K562 (cell line): ENCODE data around the gene SRF. TPM values are rescaled to one million over a fixed set of nuclear protein-coding genes. Genes with fewer than 3 reads are reported as not detected.
A peak's percentile ranks its signal among the peaks of the same experiment; 100 is the strongest.

Source experiments
- BCOR ChIP-seq: fragments of 450-650 bp; IDR thresholded peaks from 2 replicates; pipeline ENCODE4 v1.6.1; 2016
- CBX5 ChIP-seq: IDR thresholded peaks from 2 replicates; pipeline ENCODE4 v1.6.1; 2014; ENCODE audit warnings: low read depth, borderline replicate concordance
- CLOCK ChIP-seq: fragments of 250-450 bp; sonication (Bioruptor Pico); IDR thresholded peaks from 2 replicates; pipeline ENCODE4 v1.4.0; 2020; ENCODE audit warnings: mild to moderate bottlenecking, moderate library complexity, borderline replicate concordance
- DACH1 ChIP-seq: fragments of 450-650 bp; IDR thresholded peaks from 2 replicates; pipeline ENCODE4 v1.6.1; 2018; ENCODE audit not compliant: partially characterized antibody
- ETS1 ChIP-seq: conservative IDR thresholded peaks from 2 replicates; pipeline ENCODE4 v1.6.1; 2011; ENCODE audit warnings: low read depth, mild to moderate bottlenecking, low read length; ENCODE audit not compliant: control insufficient read depth
- GTF2F1 ChIP-seq: IDR thresholded peaks from 2 replicates; pipeline ENCODE4 v1.6.1; 2011; ENCODE audit warnings: low read depth, low read length, improper control_type of control experiment
- NCOA4 ChIP-seq: fragments of 450-650 bp; IDR thresholded peaks from 2 replicates; pipeline ENCODE4 v1.6.1; 2018; ENCODE audit warnings: mild to moderate bottlenecking; ENCODE audit not compliant: partially characterized antibody
- PRPF4 ChIP-seq: fragments of 200-400 bp; formaldehyde crosslinking; IDR thresholded peaks from one replicate; pipeline ENCODE4 v1.6.1; 2017; ENCODE audit warnings: low read length, low read depth, mild to moderate bottlenecking; ENCODE audit not compliant: insufficient read depth, poor library complexity, severe bottlenecking
- RBM25 ChIP-seq: fragments of 200-400 bp; formaldehyde crosslinking; IDR thresholded peaks from 2 replicates; pipeline ENCODE4 v1.6.1; 2018; ENCODE audit warnings: low read length, low read depth, moderate library complexity; ENCODE audit not compliant: severe bottlenecking
- SIX5 ChIP-seq, 2 experiments: IDR thresholded peaks; 2 replicates each; pipeline ENCODE4 v1.6.1; 2011; ENCODE audit warnings: low read length in 2 of 2, borderline replicate concordance in 1 of 2, low read depth in 1 of 2, mild to moderate bottlenecking in 1 of 2, moderate library complexity in 1 of 2; ENCODE audit not compliant: insufficient read depth in 1 of 2
- SMAD2 ChIP-seq: fragments of 150-350 bp; IDR thresholded peaks from 2 replicates; pipeline ENCODE4 v1.6.1; 2014; ENCODE audit warnings: low read depth, mild to moderate bottlenecking, low read length
- SPI1 ChIP-seq: IDR thresholded peaks from 2 replicates; pipeline ENCODE4 v1.6.1; 2011; ENCODE audit warnings: low read depth, low read length, control low read depth, borderline replicate concordance
- TCFL5 ChIP-seq: fragments of 250-450 bp; sonication (Bioruptor Pico); conservative IDR thresholded peaks from 2 replicates; pipeline ENCODE4 v1.6.1; 2021; ENCODE audit warnings: mild to moderate bottlenecking, moderate library complexity, matching md5 sums
- TEAD1 ChIP-seq, 2 experiments: fragments of 450-650 bp in 1 of 2; sonication (generic) in 1 of 2; formaldehyde crosslinking; IDR thresholded peaks; 2 replicates each; pipeline versions ENCODE4 v1.4.0 to v1.8.0; 2020 to 2022; ENCODE audit warnings: mild to moderate bottlenecking in 2 of 2, missing genetic modification reagents in 1 of 2
- TRIM28 ChIP-seq: fragments of 450-650 bp; IDR thresholded peaks from 2 replicates; pipeline ENCODE4 v1.6.1; 2017
- USF2 ChIP-seq: sonication (generic); formaldehyde crosslinking; IDR thresholded peaks from 2 replicates; pipeline ENCODE4 v1.5.0; 2020; ENCODE audit warnings: missing genetic modification reagents
- ZBTB9 ChIP-seq: fragments of 450-650 bp; formaldehyde crosslinking; IDR thresholded peaks from 2 replicates; pipeline ENCODE4 v1.4.0; 2020; ENCODE audit warnings: mild to moderate bottlenecking, moderate library complexity
- ZNF165 ChIP-seq: fragments of 250-450 bp; sonication (Bioruptor Pico); IDR thresholded peaks from 2 replicates; pipeline ENCODE4 v1.4.0; 2020; ENCODE audit warnings: borderline replicate concordance
- ZNF3 ChIP-seq: fragments of 250-450 bp; sonication (Bioruptor Pico); IDR thresholded peaks from 2 replicates; pipeline ENCODE4 v1.5.0; 2021; ENCODE audit warnings: mild to moderate bottlenecking, moderate library complexity
- ZNF518B ChIP-seq: fragments of 250-450 bp; sonication (Bioruptor Pico); IDR thresholded peaks from 2 replicates; pipeline ENCODE4 v1.5.0; 2021; ENCODE audit warnings: mild to moderate bottlenecking, moderate library complexity
- polyA plus RNA-seq, 8 experiments: library from polyadenylated mRNA; depleted of rRNA in 4 of 8; stranded (reverse) in 5 of 8; unstranded in 3 of 8; fragments of >200 nt; fragmentation: Nextera tagmentation in 2 of 8; fragmentation: Illumina TruSeq in 1 of 8; extraction: Ambion mirVana in 2 of 8; extraction: Trizol in 1 of 8; gene quantifications; 2 replicates each; pipeline versions ENCODE4 v1.2.1 to v1.2.3, GENCODE V29; 2011 to 2014; ENCODE audit warnings: inconsistent platforms in 1 of 8, missing spikeins in 1 of 8
- total RNA-seq, 7 experiments: library from RNA; depleted of rRNA in 6 of 7; stranded (reverse); fragments of >200 nt in 6 of 7; fragmentation: Illumina TruSeq in 2 of 7; extraction: Trizol in 2 of 7; gene quantifications; 2 replicates each; pipeline versions ENCODE4 v1.2.1 to v1.2.3, GENCODE V29; 2011 to 2021; ENCODE audit warnings: low replicate concordance in 1 of 7

SRF gene
- total and polyA plus RNA-seq, 9 of the 15 experiments (the other 6 are each of a cell fraction or from before 2014, with no cell fraction given): 2.5 to 37.0 (median 24.6) TPM

- TF ChIP-seq ZBTB9 (CRISPR knock-in tag) (no peak), TEAD1 (CRISPR knock-in tag; IDR thresholded peaks at IDR 0.05) (no peak), CLOCK (no peak), SIX5 (IDR thresholded peaks at IDR 0.05; ENCODE audit: borderline replicate concordance in 1 of 2, insufficient read depth in 1 of 2, low read depth in 1 of 2, low read length in 2 of 2) (no peak), ZNF3 (CRISPR knock-in tag) (no peak), BCOR (0 out of 2 replicates have a peak, but pooled peaks have one; percentile 44), GTF2F1 (no peak), USF2 (CRISPR knock-in tag) (no peak), DACH1 (no peak), SMAD2 (no peak), RBM25 (no peak), ZNF165 (no peak), ZNF518B (CRISPR knock-in tag) (no peak), ETS1 (no peak), NCOA4 (peak; percentile 50), TRIM28 (0 out of 2 replicates have a peak, but pooled peaks have one; percentile 35), SPI1 (no peak), TCFL5 (CRISPR knock-in tag) (no peak), PRPF4 (no peak), CBX5 (no peak)
Observed at GRCh38 chr6:43183441-43183840, 12.4 kb downstream of the SRF start (continued).
